SU-DHL-6 (cell line): ENCODE results near the gene PKHD1.

Experiments used
- CTCF ChIP-seq: fragments of 200-600 bp; sonication (generic); IDR thresholded peaks from one replicate; pipeline ENCODE4 v1.5.1; 2017; ENCODE audit warnings: antibody characterized with exemption, mild to moderate bottlenecking, low read length, moderate library complexity; ENCODE audit not compliant: insufficient read depth, poor library complexity, severe bottlenecking
- EZH2phosphoT487 ChIP-seq: fragments of 200-600 bp; sonication (generic), shearing (Covaris generic); conservative IDR thresholded peaks from 2 replicates; pipeline ENCODE4 v1.6.1; 2018; ENCODE audit warnings: mild to moderate bottlenecking, antibody characterized with exemption, low read length, moderate library complexity, mixed read lengths

- TF ChIP-seq CTCF (no peak), EZH2phosphoT487 (no peak)
Measured at GRCh38 chr6:51954681-51955080, 132.7 kb downstream of the PKHD1 start.
